Endothelial cell of umbilical vein (primary cell): ENCODE measurements around the gene UST. TPM values are rescaled to one million over a fixed set of nuclear protein-coding genes. Genes with fewer than 3 reads are reported as not detected.

Experiments
- BruUV-seq: library from RNA; stranded (reverse); fragments of 400-500 nt; replicated peaks from 2 replicates; lab custom pipeline; 2021; lab: Mats Ljungman, UMichigan
- CTCF ChIA-PET: fragments of 300-600, 350-600 bp; sonication (Branson Sonifier 250); formaldehyde crosslinking; loops from one replicate; lab custom pipeline; 2021; ENCODE audit warnings: antibody characterized with exemption, inconsistent platforms; lab: Charles Lee
- POLR2A ChIA-PET: fragments of 300-600, 350-600 bp; sonication (Branson Sonifier 250); formaldehyde crosslinking; loops from one replicate; lab custom pipeline; 2021; ENCODE audit warnings: antibody characterized with exemption, inconsistent platforms; lab: Charles Lee
- DNase-seq: peaks from one replicate; pipeline ENCODE4 v3.0.0-alpha.2; 2011; ENCODE audit warnings: low read depth, low spot score
- FAIRE-seq: peaks from 2 replicates; lab custom pipeline; 2011; peaks lifted over from hg19 to GRCh38; lab: Jason Lieb, UNC
- H2AFZ ChIP-seq: 2 replicates; pipeline ENCODE4 v1.6.0; 2012; ENCODE audit warnings: low read depth, low read length, control low read depth, inconsistent platforms
- H3K27ac ChIP-seq: 2 replicates; pipeline ENCODE4 v1.5.1; 2011; ENCODE audit warnings: low read depth, mild to moderate bottlenecking, control low read depth, low read length, moderate library complexity; ENCODE audit not compliant: insufficient read depth
- H3K27me3 ChIP-seq, 2 experiments: 2 replicates each; pipeline versions ENCODE4 v1.6.0 to v1.6.1; 2011; ENCODE audit warnings: low read length in 2 of 2, mixed read lengths in 1 of 2; ENCODE audit not compliant: control insufficient read depth in 2 of 2, insufficient read depth in 2 of 2
- H3K36me3 ChIP-seq, 2 experiments: 2 replicates in 1 of 2; 3 replicates in 1 of 2; pipeline ENCODE4 v1.5.1; 2011; ENCODE audit warnings: low read length in 2 of 2, mild to moderate bottlenecking in 1 of 2, moderate library complexity in 1 of 2; ENCODE audit not compliant: control insufficient read depth in 2 of 2, insufficient read depth in 2 of 2; ENCODE audit errors: extremely low read depth in 1 of 2
- H3K4me1 ChIP-seq: 3 replicates; pipeline ENCODE4 v1.5.1; 2011; ENCODE audit warnings: mild to moderate bottlenecking, low read length; ENCODE audit not compliant: control insufficient read depth, insufficient read depth; ENCODE audit errors: extremely low read depth
- H3K4me2 ChIP-seq: 2 replicates; pipeline ENCODE4 v1.6.1; 2011; ENCODE audit warnings: low read length, control low read depth, mixed read lengths; ENCODE audit not compliant: insufficient read depth
- H3K4me3 ChIP-seq, 3 experiments: fragments of 200-600 bp in 1 of 3; sonication (generic), shearing (Covaris generic) in 1 of 3; replicated peaks in 1 of 3; 2 replicates each; pipeline ENCODE4 v1.5.1; 2011 to 2016; ENCODE audit warnings: control low read depth in 3 of 3, low read length in 3 of 3, mild to moderate bottlenecking in 2 of 3, inconsistent platforms in 1 of 3, low read depth in 1 of 3, moderate library complexity in 1 of 3; ENCODE audit not compliant: insufficient read depth in 1 of 3
- H3K79me2 ChIP-seq: 2 replicates; pipeline ENCODE4 v1.6.0; 2012; ENCODE audit warnings: low read length, inconsistent platforms; ENCODE audit not compliant: control insufficient read depth, insufficient read depth
- H3K9ac ChIP-seq: replicated peaks from 2 replicates; pipeline ENCODE3; 2011; ENCODE audit warnings: low read length, control low read depth; ENCODE audit not compliant: insufficient read depth; ENCODE audit errors: extremely low read depth
- H3K9me1 ChIP-seq: replicated peaks from 3 replicates; pipeline ENCODE4 v1.6.0; 2011; ENCODE audit warnings: mild to moderate bottlenecking, low read length; ENCODE audit not compliant: control insufficient read depth, insufficient read depth; ENCODE audit errors: extremely low read depth
- H3K9me3 ChIP-seq: replicated peaks from 2 replicates; pipeline ENCODE4 v1.5.1; 2012; ENCODE audit warnings: low read length, inconsistent platforms; ENCODE audit not compliant: control insufficient read depth, insufficient read depth
- H4K20me1 ChIP-seq: replicated peaks from 2 replicates; pipeline ENCODE3; 2011; ENCODE audit warnings: mild to moderate bottlenecking, low read length; ENCODE audit not compliant: control insufficient read depth, insufficient read depth; ENCODE audit errors: extremely low read depth
- CTCF ChIP-seq, 2 donors: IDR thresholded peaks; 1 replicate in 1 of 2; 2 replicates in 1 of 2; pipeline ENCODE4 v1.5.1; 2011; ENCODE audit warnings: low read length in 2 of 2, mild to moderate bottlenecking in 2 of 2, moderate library complexity in 2 of 2, control low read depth in 1 of 2, inconsistent platforms in 1 of 2, low read depth in 1 of 2; ENCODE audit not compliant: insufficient read depth in 1 of 2; ENCODE audit errors: extremely low read depth in 1 of 2
- EZH2 ChIP-seq: IDR thresholded peaks from 2 replicates; pipeline ENCODE4 v1.6.1; 2012; ENCODE audit warnings: borderline replicate concordance, low read depth, mild to moderate bottlenecking, moderate library complexity, low read length, inconsistent platforms; ENCODE audit not compliant: severe bottlenecking
- FOS ChIP-seq: IDR thresholded peaks from 2 replicates; pipeline ENCODE4 v1.6.1; 2011; ENCODE audit warnings: mild to moderate bottlenecking, low read length, moderate library complexity, borderline replicate concordance; ENCODE audit not compliant: insufficient read depth
- GATA2 ChIP-seq: IDR thresholded peaks from 2 replicates; pipeline ENCODE4 v1.7.0; 2011; ENCODE audit warnings: low read depth, mild to moderate bottlenecking, moderate library complexity, mixed read lengths, low read length; ENCODE audit not compliant: insufficient read length, insufficient read depth
- JUN ChIP-seq: IDR thresholded peaks from 2 replicates; pipeline ENCODE4 v1.6.1; 2011; ENCODE audit warnings: borderline replicate concordance, low read depth; ENCODE audit not compliant: insufficient read length, insufficient read depth
- MAX ChIP-seq: IDR thresholded peaks from 2 replicates; pipeline ENCODE4 v1.6.1; 2011; ENCODE audit not compliant: insufficient read depth, insufficient read length
- MYC ChIP-seq: IDR thresholded peaks from one replicate; pipeline ENCODE4 v1.6.1; 2011; ENCODE audit warnings: mild to moderate bottlenecking, low read depth, low read length
- POLR2A ChIP-seq: IDR thresholded peaks from 2 replicates; pipeline ENCODE4 v1.6.1; 2012; ENCODE audit warnings: low read depth, mild to moderate bottlenecking, control low read depth, low read length
- POLR2AphosphoS5 ChIP-seq: IDR thresholded peaks from 2 replicates; pipeline ENCODE4 v1.6.1; 2012; ENCODE audit warnings: low read depth, mild to moderate bottlenecking, control low read depth, low read length, moderate library complexity; ENCODE audit not compliant: insufficient read depth
- dilution Hi-C: fragments of 300-500 bp; cut with MboI; formaldehyde crosslinking; loops from one replicate; pipeline ENCODE4 v1.15.0; 2019; ENCODE audit warnings: low sequenced_read_pairs; ENCODE audit not compliant: extremely low pct_ligation_motif_present
- intact Hi-C: fragments of 100-400 bp; cut with micrococcal nuclease; formaldehyde crosslinking; loops from one replicate; pipeline ENCODE4 v1.10.0; 2022
- polyA plus RNA-seq, 4 experiments: library from polyadenylated mRNA; depleted of rRNA in 3 of 4; stranded (reverse) in 3 of 4; unstranded in 1 of 4; fragments of >200 nt; gene quantifications; 2 replicates each; pipeline versions ENCODE4 v1.2.1 to v1.2.3, GENCODE V29; 2011 to 2012; ENCODE audit warnings: missing spikeins in 1 of 4
- total RNA-seq: library from RNA; stranded (reverse); gene quantifications from 2 replicates; pipeline ENCODE4 v1.2.3, GENCODE V29; 2021

Gene UST
- total and polyA plus RNA-seq, 2 donors (not counting 3 experiments of a cell fraction or from before 2014, with no cell fraction given) = 0.26 to 0.84 TPM

DNA sequence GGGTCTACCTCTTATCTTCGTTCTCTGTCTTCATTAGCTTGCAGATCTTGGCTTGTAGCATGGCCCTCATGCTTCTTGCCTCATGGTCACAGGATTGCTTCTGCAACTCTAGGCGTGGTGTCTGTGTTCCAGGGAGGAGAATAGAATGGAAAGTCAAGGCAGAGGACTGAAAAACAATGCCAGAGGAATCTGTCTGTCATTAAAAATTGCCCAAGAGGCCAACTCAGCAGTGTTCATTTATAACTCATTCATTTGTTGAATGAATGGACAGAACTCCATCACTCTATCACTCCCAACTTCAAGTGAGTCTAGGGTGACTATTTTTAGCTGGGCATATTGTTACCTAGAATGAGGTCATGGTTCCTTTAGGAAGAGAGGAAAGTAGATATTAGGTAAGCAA is 179.6 kb downstream of the UST start:
- Histone ChIP-seq H3K27me3 (no peaks in the 10 kb centered on the region), H3K4me2 (no peak overlapping the region), H4K20me1 (no peaks in the 10 kb centered on the region), H3K27ac (no peak overlapping the region), H3K79me2 (no peaks in the 10 kb centered on the region), H2AFZ (no peak overlapping the region), H3K9ac (no peak overlapping the region), H3K9me1 (no peaks in the 10 kb centered on the region), H3K4me1 (no peaks in the 10 kb centered on the region), H3K36me3 (no peaks in the 10 kb centered on the region), H3K4me3 (no peak overlapping the region), H3K9me3 (no peaks in the 10 kb centered on the region)
- intact Hi-C loops = no loop called here
- FAIRE-seq (no peak), DNase-seq (no peak)
- BruUV-seq = no TSS peak
- dilution Hi-C loops = no loop called here
- TF ChIP-seq MAX = no peak
- ChIA-PET CTCF (no interaction called here), POLR2A (no interaction called here)

- TF ChIP-seq MYC (no peak), POLR2AphosphoS5 (no peak), FOS (no peak), JUN (no peak), CTCF (IDR thresholded peaks at IDR 0.05; ENCODE audit: extremely low read depth in 1 of 2, insufficient read depth in 1 of 2, low read depth in 1 of 2, low read length in 2 of 2) (no peak), MAX (no peak), GATA2 (no peak), POLR2A (no peak), EZH2 (no peak)
- Histone ChIP-seq H3K9ac (no peak overlapping the region), H3K27me3 (no peaks in the 10 kb centered on the region), H3K27ac (no peak overlapping the region), H3K4me1 (no peaks in the 10 kb centered on the region), H2AFZ (no peak overlapping the region), H3K9me3 (no peaks in the 10 kb centered on the region), H4K20me1 (no peaks in the 10 kb centered on the region), H3K36me3 (no peaks in the 10 kb centered on the region), H3K4me3 (no peak overlapping the region), H3K9me1 (no peaks in the 10 kb centered on the region), H3K4me2 (no peak overlapping the region), H3K79me2 (no peaks in the 10 kb centered on the region)
- ChIA-PET POLR2A (no interaction called here), CTCF (interaction anchor here (1.0 kb wide), 1 partner anchor 101 kb away, joined by 3 read pairs; no protein-coding TSS in a partner anchor)
- BruUV-seq = no TSS peak
- dilution Hi-C loops = no loop called here
- DNase-seq = no peak
- intact Hi-C loops = no loop called here
- no peak for FAIRE-seq
These were observed 180.8 kb downstream of the UST start for GRCh38 chr6:148927586-148927985.
